ENCODE results near the gene TCF7L2.
"Not testable (repeated sequence)": the region's sequence is repeated elsewhere in the genome, so short reads cannot be mapped to it uniquely, and the experiment has no call there.

Gene TCF7L2

DNA sequence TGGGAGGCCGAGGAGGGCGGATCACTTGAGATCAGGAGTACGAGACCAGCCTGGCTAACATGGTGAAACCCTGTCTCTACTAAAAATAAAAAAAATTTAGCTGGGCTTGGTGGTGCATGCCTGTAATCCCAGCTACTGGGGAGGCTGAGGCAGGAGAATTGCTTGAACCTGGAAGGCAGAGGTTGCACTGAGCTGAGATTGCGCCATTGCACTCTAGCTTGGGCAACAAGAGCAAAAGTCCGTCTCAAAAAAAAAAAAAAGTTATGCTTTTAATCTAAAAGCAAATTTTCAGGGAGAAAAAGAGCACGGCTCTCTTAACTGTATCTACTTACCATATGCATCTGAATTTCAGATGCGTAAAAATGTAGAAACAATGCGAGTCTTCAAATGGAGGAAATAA lies 116.1 kb downstream of the TCF7L2 start:
- not testable (repeated sequence) for DNase-seq (ENCODE audit: low spot score)

DNA sequence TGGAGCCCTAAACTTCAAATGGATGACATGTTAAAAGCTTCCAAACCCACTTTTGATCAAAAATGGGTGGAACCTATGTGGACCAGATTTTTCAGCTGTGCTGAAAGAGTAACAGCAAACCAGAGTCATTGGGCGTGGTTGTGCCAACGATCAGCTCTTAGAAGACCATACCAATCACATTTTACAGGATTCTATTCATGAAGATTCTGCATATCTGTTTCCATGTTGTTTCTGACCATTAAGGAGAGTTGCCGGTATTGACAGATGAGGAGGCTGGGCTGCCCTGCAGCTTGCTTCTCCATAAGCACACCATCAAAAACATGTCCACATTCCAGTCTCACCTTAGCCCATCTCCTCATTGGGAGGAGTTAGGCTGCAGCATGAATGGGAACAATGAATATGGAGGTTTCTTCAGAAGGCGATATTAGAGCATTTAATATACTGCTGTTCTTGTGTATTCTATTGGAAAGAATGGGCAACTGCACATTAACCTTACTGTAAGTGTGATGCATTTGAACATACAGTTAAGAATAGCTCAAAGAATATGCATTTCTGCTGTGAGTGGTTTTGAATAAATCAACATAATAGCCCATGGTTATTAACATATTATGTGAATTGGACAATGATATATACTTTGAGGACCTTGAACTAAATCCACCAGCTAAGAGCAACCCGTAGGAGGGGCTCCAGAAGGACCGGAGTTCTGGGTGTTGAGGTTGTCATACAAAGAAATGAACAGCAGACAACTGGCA lies 116.7 kb downstream of the TCF7L2 start:
- no peak for DNase-seq (ENCODE audit: low spot score)

DNA sequence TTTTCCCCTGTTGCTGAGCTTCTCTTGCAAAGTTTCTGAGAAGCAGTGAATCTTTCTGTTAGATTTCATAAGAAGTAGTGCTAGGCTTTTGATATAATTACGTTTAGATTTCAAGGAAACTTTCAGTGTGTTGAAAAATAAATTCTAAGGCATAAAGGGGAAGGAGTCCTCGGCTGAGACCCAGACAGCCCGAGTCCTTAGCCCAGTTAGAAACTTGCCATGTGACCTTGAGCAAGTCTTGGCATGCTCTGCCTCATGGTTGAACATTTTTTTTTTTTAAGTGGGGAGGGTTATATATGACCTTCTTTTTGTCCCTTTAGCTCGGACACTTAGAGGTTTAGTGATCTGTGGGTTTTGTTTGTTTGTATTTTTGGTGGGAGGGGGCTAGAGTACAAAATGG lies 117.5 kb downstream of the TCF7L2 start:
- DNase-seq (ENCODE audit: low spot score), result no peak

DNA sequence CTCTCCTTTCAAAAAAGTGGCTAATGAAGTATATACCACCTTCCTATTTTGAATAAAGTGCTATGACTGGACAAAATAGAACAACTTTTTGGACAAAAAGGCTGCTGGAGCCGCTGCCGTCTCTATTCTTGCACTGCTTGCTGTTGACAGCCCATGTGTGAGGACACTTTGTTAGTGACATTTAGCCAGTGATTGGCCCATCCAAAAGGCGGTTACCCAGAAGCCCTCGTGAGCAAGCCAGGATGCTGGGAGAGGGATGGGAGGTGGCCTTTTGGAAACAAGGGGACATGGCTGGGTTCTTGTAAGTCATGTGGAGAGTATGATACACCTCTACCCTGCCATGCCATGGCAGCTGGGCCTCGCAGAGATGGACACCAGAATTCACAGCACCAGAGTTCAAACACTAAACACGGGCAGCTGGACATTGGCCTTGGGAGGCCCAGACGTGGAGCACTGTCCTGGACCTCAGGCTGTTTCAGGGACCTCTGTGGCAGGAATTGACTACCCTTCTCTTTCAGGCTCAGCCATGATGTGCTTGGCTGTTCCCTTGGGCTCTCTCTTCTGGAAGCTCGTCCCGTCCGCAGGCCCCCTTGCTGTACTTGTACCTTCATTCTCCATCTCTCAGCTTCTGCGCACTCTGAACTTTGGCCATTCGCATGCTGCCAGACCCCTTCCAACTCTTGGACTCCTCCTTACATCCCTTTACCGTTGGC lies 118.3 kb downstream of the TCF7L2 start:
- DNase-seq (ENCODE audit: low spot score), result no peak

DNA sequence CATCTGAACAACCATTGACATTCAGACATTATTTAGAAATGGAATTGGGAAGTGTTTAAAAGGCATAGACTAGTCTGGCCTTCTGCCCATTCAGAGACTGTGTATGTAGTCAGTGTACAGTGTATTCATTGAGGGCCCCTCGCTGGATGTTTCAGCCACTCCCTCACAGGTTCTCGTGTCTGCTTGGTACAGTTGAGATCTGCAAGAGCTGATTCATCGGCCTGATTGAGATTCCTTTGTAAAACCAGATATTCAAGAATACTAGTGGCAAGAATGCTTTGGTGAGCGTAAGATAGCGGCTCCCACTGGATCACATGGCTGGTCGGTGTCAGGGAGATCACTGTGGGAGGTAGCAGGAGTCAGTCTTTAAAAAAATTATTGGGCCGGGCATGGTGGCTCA lies 119.5 kb downstream of the TCF7L2 start:
- DNase-seq (ENCODE audit: low spot score), result no peak

DNA sequence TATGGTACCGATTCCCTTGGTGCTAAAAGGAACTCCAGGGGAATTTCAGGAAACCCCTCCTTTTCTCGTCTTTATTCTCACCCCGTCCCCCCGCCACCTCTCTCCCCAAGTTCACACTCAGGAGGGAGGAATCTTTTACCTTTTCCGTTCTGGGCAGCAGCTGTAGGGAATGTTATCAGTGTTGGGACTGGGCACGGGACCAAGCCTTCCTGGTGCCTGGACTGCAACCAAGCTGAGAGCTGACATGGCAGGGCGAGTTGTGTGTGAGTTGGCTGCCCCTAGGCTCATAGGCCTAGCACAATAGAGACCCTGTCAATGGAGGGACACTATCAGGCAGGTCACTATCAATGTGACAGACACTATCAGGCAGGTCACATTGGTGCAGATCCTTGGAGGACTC lies 121.4 kb downstream of the TCF7L2 start:
- no peak for DNase-seq (ENCODE audit: low spot score)

DNA sequence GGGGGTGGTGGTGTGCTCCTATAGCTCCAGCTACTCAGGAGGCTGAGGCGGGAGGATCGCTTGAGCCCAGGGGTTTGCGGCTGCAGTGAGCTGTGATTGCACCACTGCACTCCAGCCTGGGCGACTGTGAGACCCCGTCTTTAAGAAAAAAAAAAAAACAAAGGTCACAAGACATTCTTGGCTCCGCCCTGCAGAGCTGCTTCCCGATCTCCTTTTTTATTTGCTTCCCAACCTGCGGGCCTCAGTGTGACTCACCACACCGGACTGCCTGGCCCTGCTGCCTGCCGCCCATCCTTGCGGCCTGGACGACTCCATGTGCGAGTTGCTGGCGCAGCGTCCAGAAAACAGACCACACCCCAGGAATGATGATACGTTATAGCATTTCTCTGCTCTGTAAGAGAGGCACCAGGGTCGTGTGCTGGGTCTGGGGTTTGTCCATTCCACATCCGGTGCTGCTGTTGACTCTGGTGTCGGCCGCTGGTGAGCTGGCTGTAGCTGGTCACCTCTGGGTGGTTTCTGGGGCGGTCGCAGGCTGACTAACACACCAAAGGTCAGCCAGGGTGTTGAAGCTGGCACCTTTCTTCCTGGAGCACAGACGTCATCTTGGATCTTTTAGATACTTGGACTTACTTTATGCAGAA lies 123.6 kb downstream of the TCF7L2 start:
- no peak for DNase-seq (ENCODE audit: low spot score)

DNA sequence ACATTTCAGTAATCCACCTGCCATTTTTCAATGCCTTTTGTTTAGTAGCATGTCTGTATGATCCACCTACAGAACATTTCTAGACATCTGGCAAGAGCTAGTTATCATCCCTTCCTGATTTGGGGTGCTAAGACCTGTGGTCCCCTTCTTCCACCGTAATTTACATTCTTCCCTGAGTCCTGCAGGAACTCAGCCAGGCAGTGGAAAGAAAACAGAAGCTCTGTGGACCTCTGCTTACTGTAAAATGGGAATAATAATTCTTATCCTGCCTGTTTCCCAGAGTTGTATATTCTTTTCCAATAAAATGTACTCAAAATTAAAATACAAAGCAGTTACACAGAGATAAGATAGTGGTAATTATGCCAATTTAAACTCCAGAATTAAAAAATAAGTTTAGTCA lies 126.9 kb downstream of the TCF7L2 start:
- no peak for DNase-seq (ENCODE audit: low spot score)

DNA sequence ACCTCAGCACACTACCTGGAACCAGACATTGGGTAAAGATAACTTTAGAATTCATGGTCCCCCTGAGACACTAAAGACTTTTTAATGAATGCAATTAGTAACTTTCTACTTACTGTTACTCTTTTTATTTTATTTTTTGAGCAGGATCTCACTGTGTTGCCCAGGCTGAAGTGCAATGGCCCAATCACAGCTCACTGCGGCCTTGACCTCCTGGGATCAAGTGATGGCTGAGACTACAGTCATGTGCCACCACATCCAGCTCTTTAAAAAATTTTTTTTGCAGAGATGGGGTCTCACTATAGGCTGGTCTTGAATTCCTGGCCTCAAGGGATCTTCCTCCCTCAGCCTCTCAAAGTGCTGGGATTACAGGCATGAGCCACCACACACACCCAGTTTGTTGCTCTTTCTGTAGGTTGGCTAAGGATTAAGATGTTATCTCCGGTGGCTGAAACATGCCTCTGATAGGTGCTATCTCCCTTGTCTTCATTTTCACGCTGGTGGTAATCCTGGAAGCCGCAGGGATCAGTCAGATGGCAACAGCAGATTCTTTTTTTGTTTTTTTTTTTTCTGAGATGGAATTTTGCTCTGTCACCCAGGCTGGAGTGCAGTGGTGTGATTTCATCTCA lies 128.3 kb downstream of the TCF7L2 start:
- DNase-seq (ENCODE audit: low spot score), result no peak

DNA sequence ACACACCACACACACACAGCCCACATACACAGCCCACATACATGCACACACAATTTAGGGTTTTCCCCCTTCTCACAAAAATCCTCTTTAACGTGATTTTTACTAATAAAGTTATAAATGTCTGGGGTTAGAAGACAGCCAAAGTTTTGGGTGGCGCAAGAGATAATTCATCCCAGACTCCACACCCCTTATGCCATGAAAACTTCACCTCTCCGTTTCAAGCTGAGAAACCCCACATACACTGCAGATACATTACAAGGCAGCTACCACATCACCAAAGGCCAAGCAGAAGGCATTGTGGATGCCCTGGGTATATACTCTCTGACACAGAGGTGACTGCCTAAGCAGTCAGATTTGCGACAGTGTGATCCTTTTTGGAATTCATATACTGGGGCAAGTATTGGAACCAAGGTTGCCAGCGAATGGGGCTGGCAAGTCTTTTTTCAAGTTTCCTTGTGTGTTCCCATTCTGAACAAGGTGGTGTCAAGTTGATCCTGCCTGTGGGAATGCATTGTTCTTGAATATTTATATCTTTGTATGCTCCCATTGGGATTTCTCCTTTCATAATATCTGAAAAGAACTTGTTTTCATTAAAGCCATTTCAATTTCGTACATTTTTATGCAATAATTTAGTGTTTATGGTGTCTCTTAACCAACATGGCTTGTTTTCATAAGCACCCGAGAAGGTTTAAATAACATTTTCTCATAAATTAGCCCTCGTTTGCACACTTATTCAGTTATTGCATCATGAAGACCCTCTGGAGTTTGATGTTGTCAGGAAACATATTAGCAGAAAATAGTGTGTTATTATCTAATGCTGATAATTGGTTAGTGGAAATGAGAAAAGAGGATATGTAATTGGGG lies 130.2 kb downstream of the TCF7L2 start:
- no peak for DNase-seq (ENCODE audit: low spot score)

DNA sequence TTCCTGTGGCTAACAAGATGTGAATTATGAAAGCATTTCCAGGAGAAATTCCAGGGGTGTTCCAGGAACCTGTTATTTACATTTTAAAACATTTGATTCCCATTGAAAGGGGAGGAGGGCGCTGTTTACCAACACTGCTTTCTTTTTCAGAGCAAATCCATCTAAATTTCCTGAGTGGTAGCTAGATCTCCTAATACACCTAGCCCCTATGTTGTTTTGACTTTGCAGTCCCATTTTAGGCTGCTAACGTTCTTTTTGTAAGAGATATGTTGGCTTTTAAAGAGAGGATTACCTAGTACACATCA lies 130.8 kb downstream of the TCF7L2 start:
- DNase-seq (ENCODE audit: low spot score), result no peak

DNA sequence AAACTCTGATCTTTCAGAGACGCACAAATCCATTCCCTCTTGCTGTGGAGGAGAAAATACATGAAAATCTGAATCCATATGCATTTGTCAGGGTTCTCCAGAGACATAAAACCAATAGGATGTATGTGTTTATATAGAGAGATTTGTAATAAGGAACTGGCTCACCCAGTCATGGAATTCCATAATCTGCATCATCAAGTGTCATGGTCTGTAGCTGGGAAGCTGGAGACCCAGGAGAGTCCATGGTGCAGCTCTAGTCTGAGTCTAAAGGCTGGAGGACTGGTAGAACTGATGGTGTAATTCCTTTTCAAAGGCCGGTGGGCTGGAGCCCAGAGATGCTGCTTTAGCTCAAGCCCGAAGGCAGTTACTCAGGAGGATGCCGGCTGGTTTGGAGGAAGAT lies 134.0 kb downstream of the TCF7L2 start:
- DNase-seq (ENCODE audit: low spot score), result no peak

DNA sequence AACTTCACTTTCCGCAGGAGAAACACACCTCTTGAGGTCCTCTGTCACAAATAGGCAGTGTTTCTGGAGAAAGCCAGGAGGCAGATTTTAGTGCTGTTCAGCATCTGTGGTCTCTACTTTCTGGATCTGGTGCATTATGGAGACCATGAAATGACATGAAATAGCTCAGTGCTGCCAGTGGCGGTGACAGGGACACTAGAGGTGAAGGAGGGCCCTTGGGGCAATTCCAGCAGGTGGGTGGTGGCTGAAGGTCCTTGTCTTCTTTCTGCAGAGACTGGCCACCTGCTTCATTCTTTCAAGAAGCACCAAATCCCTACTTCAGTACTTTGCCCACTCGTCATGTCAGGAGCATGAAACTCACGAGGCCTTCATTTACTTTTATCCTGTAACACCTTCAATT lies 135.7 kb downstream of the TCF7L2 start:
- DNase-seq (ENCODE audit: low spot score), result no peak

DNA sequence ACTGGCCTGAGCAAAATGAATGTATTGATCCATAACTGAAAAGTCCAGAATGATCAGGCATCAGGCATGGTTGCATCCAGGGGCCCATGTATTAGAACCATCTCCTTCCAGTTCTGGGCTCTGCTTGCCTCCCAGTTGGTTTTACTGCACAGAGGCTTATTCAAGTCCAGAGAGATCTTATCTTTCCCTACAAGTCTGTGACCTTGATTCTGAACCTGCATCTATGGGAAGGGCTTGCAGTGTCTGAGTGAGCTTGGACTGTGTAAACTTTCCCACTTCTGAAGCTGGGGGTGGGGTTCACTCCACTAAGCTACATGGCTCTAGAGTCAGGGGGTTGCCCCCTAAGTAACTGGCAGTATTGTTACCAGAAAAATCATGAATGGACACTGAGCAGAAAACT lies 136.2 kb downstream of the TCF7L2 start:
- DNase-seq (ENCODE audit: low spot score), result no peak

DNA sequence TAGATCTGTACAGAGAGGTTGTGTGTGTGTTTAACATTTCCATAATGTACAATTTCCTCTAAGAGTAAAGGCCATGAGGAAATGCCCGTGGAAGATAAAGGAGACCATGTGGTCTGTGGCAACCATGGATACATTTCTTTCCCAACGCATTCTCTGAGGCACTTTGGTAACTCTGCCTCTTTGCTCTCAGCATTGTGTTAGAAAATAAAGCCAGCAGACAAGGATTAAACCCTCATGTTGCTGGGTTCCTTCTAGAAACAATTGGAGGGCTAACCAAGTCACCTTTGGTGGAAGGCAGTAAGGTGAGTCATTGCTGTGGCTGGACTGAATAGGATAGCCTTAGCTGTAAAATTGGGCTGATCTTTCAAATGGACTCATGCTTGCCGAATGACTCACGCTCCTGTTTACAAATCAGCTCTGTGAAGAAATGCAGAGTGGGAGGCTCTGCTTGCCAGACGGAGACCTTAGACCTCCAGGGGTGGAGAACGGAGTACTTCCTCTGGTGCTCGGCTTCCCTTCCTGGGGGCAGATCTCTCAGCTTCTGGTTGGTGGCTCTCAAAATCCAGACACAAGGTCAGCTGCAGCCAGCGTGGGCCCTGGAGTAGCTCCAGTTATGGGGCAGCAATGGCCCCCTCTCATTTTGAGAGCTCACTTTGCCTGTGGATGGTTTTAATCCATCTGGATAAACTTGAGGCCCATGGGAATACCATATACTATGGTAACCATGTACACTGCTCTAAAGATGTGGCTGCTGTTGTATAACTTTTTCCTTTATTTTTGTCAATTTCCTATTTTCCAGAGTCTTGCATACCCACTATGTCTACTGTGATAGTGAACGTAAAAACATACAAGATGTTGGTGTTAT lies 137.3 kb downstream of the TCF7L2 start:
- DNase-seq (ENCODE audit: low spot score), result no peak

DNA sequence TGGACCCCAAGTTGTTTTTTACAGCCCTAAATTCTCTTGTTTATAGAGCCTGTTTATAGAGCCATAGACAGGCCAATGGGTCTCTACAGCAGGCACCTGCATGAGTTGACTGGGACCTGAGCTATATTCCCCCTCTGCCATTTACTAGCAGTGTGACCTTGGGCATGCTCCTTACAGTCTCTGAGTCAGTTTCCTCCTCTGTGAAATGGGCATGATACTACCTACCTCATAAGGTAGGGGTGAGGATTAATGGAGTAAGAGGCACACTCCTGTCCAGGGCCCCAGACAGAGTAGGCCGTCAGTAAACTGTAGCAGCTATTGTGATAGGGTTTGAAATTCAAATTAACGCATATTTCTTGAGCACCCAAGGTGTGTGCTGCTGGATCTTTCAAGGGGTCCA lies 138.1 kb downstream of the TCF7L2 start:
- DNase-seq (ENCODE audit: low spot score), result no peak

DNA sequence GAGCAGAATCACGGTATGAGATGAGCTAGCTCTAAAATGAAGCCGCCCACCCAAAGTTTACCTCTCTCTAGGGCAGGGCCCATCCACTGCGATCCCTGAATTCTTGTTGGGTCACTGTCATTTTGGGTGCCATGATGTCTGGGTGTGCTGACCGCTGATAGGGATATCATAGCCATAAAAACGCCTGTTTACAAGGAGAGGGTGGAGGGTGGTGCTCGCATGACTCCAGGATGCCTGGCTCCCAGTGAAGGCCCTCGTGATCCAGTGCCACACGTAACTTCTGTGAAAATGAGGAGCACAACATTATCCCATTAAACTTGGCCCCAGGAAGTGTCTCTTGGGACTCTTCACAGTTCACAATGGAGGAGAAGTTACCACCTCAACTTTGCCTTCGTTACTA lies 139.5 kb downstream of the TCF7L2 start:
- no peak for DNase-seq (ENCODE audit: low spot score)

DNA sequence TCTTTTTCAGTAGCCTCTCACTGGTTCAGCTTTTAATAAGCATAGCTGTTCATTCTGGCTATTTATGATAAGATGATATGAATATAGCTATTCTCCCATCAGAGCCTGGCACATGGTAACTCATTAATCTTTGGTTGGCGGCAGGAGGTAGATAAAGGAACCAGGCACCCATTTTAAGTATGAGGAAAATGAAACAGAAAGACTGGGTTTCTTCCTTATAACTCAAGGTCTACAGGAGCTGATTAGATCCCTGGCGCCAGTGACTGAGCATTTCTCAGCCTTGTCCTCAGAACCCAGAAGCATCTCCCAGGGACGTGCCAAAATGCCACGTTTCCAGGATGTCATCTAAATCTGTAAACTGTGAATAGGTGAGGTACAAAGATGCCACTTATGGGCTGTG lies 141.9 kb downstream of the TCF7L2 start:
- DNase-seq (ENCODE audit: low spot score), result no peak

DNA sequence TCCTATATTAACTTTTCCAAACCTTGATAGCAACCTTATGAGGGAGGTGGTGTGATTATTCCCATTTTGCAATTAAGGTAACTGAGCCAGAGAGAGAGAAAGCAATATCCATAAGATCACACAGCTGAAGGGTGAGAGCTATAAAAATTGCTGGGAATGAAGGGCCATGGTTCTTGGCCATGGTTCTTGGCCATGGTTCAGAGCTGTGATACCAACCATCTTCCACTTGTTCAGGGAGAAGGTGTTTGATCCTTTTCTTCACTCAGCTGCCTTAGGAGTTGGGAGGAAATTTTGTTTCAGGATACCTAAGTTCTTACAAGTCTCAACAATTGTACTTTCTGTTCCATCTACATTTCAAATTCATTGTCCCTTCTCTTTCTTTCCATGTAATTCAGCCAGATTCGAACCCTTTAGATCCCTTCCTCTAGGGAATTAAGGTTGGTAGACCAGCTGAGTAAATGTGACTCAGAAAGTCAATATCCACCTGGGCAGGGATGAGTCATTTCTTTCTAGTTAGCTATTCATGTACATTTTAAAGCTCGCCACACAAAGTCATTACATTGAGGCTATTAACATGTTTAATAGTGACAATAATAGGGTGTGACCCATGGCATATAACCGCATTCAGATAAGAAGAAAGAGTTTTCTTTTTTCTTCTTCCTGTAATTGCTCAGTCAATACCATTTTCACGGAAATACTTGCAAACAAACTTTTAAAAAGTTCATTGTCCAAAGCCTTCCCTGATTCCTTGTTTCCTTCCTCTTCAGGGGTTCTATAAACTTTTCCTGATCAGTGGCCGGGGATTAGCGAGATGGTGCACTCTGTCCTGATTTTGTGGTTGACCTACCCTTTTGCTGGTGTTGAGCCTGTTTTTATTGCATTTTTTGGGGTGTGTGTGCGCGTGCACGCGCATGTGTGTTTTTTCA lies 143.4 kb downstream of the TCF7L2 start:
- DNase-seq (ENCODE audit: low spot score), result no peak

DNA sequence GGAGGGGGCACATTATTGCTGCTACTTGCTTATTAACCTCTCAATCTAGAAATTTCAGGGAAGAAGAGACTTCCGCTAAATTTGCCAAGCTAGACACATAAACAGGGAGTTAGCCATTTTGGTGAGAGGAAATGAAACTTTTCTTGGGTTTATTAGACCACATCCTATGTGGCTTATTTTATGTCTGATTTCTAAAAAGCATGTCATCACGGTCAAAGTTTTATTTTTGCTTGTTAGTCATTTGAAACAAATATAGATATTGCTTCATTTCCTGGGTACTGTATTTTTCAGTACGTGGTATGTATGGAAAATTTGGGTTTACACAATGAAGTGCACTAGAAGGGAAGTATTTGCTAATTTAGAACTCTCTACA lies 144.1 kb downstream of the TCF7L2 start:
- peak; percentile 8 for DNase-seq (ENCODE audit: low spot score)

Measured in CD4-positive, alpha-beta T cell treated with Interleukin-6 at 100 ng/mL for 8 hours (primary cell).